Measurements from ENCODE around the gene TFB1M. TPM values are rescaled to one million over a fixed set of nuclear protein-coding genes. Genes with fewer than 3 reads are reported as not detected.

TFB1M gene
- total and polyA plus RNA-seq, 9 donors: 6.7 to 18.5 (median 14.6) TPM

DNA sequence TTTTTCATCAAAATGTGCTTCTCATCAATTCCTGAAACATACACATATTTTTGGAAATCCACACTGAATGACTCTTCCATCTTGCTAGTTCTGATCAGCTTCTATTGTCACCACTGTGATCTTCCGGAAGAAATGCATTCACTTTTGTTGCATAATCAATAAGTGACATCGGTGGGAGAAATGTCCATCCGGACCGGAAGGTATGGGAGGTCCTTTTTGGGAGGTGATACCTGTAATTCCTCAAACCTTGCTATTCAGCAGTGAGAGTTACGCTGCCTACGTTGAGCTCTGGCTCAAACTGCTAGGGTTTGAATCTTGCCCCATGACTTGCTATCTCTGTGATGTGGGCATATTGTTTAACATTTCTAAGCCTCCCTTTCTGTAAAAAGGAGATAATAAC is 16.6 kb upstream of the TFB1M start:
- 92 to 94% (median 93%) methylated on average over 6 of the region's 6 CpGs for WGBS, 3 donors
- Histone ChIP-seq H3K27me3 (no peaks in the 10 kb centered on the region), H3K27ac (no peak overlapping the region), H3K4me1 (ENCODE audit: insufficient read depth) (peaks cover 2% of the 10 kb centered on the region), H3K4me3 (no peak overlapping the region), H3K9me3 (no peaks in the 10 kb centered on the region), H3K36me3 (no peaks in the 10 kb centered on the region)
- DNase-seq: no peak
- TF ChIP-seq POLR2A (IDR thresholded peaks at IDR 0.05): no peak
- TF ChIP-seq, protein P1, sequence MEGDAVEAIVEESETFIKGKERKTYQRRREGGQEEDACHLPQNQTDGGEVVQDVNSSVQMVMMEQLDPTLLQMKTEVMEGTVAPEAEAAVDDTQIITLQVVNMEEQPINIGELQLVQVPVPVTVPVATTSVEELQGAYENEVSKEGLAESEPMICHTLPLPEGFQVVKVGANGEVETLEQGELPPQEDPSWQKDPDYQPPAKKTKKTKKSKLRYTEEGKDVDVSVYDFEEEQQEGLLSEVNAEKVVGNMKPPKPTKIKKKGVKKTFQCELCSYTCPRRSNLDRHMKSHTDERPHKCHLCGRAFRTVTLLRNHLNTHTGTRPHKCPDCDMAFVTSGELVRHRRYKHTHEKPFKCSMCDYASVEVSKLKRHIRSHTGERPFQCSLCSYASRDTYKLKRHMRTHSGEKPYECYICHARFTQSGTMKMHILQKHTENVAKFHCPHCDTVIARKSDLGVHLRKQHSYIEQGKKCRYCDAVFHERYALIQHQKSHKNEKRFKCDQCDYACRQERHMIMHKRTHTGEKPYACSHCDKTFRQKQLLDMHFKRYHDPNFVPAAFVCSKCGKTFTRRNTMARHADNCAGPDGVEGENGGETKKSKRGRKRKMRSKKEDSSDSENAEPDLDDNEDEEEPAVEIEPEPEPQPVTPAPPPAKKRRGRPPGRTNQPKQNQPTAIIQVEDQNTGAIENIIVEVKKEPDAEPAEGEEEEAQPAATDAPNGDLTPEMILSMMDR (IDR thresholded peaks at IDR 0.05): no peak
- TF ChIP-seq EP300 (IDR thresholded peaks at IDR 0.05): no peak
- intact Hi-C loops (cut with DNase I): no loop called here

DNA sequence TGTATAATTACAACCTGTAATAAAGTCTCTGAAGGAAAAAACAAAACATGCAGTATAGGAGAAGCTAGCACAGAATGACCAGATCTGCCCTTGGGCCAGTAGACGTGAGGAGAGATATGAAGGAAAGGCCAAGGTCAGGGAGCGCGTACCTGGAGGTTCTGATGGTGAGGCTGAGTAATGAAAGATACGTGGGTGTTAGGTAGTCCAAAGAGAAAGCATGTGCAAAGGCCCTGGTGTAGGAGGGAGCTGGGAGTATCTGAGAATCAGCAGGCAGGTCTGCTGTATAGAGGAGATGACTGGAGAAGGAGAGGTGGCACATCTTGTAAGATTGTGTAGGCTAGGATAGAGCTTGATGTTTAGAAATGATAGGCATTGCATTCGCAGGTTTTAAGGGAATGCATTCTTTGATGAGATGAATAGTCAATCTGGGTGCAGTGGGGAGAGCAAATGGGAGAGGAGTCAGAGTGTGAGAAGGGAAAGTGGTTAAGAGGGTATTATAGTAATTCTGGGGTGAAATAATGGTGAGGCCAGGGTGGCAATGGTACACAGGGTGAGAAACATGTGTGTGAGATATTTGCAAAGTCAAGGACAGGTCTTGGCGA is 15.9 kb upstream of the TFB1M start:
- no peaks in the 10 kb centered on the region for H3K9me3 ChIP-seq
- H3K4me3 ChIP-seq: no peak overlapping the region
- no peak overlapping the region for H3K27ac ChIP-seq
- H3K4me1 ChIP-seq (ENCODE audit: insufficient read depth): peaks cover 2% of the 10 kb centered on the region
- WGBS, 3 donors: 91 to 92% (median 91%) methylated on average over 6 of the region's 6 CpGs
- intact Hi-C loops (cut with DNase I): no loop called here
- no peak for DNase-seq
- TF ChIP-seq, protein P1 (IDR thresholded peaks at IDR 0.05): no peak
- no peak for TF ChIP-seq POLR2A (IDR thresholded peaks at IDR 0.05)
- no peak for TF ChIP-seq EP300 (IDR thresholded peaks at IDR 0.05)
- H3K36me3 ChIP-seq: no peaks in the 10 kb centered on the region
- H3K27me3 ChIP-seq: no peaks in the 10 kb centered on the region

DNA sequence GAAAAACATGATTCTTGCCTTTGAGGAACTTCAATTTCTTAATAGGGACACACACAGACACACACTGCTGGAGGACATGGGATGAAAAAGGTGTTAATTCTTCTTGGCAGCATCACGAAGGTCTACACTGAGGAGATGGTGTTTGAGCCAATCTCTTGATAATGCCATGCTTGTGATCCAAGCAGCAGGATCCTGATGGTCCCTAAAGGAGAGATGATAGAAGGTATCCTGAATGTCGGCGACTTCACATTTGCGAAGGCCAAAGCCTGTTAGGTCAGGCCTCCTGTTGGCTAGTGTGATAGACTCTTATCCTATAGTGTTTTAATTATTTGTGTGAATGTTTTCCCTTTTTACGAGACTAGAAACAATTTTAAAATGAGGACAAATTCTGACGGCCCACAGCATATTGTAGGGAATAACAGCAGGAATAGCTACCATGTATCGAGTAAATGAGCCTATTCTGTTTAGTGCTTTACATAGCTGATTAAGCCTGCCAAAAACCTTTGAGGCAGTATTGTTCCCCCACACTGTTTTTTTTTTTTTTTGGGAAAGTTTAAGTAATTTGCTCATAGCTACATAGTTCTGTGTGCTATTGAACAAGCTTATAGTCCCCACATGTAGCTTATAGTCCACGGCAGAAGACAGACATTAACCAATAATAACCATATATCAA is 15.3 kb upstream of the TFB1M start:
- TF ChIP-seq POLR2A (IDR thresholded peaks at IDR 0.05): no peak
- TF ChIP-seq, protein P1 (IDR thresholded peaks at IDR 0.05): no peak
- TF ChIP-seq EP300 (IDR thresholded peaks at IDR 0.05): no peak
- Histone ChIP-seq H3K4me3 (no peak overlapping the region), H3K4me1 (ENCODE audit: insufficient read depth) (peaks cover 2% of the 10 kb centered on the region), H3K36me3 (no peaks in the 10 kb centered on the region), H3K9me3 (no peaks in the 10 kb centered on the region), H3K27me3 (no peaks in the 10 kb centered on the region), H3K27ac (no peak overlapping the region)
- DNase-seq: no peak
- intact Hi-C loops (cut with DNase I): loop anchor here (5.0 to 10.0 kb wide), 3 partner anchors 165 to 205 kb away; no protein-coding TSS in a partner anchor
- WGBS, 3 donors: 90 to 94% (median 92%) methylated on average over 8 of the region's 8 CpGs

DNA sequence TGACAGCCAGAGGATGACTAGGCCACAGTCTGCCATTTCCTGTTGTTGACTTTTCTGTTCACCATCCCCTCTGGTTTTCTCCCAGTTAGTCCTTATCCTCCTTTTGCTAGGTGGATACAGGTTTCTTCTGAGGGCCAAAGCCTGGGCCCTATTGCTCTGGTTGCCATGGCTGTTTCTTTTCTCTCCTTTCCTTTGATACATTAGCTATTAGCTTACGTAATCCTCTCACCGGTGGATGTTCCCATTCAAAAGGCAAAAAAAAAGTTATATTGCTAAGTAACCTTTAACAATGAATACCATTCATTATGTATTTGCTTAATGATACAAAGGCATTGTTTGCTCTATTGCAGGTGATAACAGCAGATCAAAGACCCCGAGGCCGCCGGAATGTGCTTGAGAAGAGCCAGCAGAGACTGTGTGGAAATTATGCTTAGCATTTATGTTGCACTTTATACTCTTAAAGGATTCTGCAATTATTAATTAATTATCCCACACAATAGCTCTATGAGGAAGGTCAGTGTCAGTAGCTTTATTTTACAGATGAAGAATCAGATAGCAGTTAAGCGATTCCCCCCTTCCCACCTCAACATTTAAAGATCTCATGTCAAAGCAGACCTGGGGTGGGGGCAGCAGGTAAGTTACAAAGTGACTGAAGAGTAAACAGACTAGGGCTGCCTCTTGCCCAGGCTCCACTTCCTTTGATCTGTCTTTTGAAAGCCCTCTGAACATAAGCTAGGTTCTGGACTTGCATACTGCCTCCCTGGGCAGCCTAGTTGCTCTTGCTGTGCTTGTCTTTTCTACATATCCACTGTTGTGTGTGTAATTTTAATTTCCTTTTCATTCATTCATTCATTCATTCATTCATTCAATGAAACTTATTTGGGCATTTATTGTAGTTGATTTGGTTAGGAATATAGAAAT is 14.5 kb upstream of the TFB1M start:
- no peaks in the 10 kb centered on the region for H3K9me3 ChIP-seq
- no peak overlapping the region for H3K4me3 ChIP-seq
- H3K27ac ChIP-seq: no peak overlapping the region
- H3K27me3 ChIP-seq: no peaks in the 10 kb centered on the region
- H3K36me3 ChIP-seq: no peaks in the 10 kb centered on the region
- H3K4me1 ChIP-seq (ENCODE audit: insufficient read depth): peaks cover 2% of the 10 kb centered on the region
- no peak for DNase-seq
- intact Hi-C loops (cut with DNase I): loop anchor here (5.0 to 10.0 kb wide), 3 partner anchors 166 to 206 kb away; no protein-coding TSS in a partner anchor
- 78 to 88% (median 82%) methylated on average over 6 of the region's 6 CpGs for WGBS, 3 donors
- TF ChIP-seq, protein P1 (IDR thresholded peaks at IDR 0.05): no peak
- TF ChIP-seq POLR2A (IDR thresholded peaks at IDR 0.05) (no peak), EP300 (IDR thresholded peaks at IDR 0.05) (no peak)

All from ovary (tissue), 9 donors.